ENCODE results near the gene NUCKS1. TPM values are rescaled to one million over a fixed set of nuclear protein-coding genes. Genes with fewer than 3 reads are reported as not detected.

NUCKS1 gene
- total and polyA plus RNA-seq, 2 of the 13 experiments (the other 11 are each of a cell fraction or from before 2014, with no cell fraction given): 35.5 to 117 TPM

DNA sequence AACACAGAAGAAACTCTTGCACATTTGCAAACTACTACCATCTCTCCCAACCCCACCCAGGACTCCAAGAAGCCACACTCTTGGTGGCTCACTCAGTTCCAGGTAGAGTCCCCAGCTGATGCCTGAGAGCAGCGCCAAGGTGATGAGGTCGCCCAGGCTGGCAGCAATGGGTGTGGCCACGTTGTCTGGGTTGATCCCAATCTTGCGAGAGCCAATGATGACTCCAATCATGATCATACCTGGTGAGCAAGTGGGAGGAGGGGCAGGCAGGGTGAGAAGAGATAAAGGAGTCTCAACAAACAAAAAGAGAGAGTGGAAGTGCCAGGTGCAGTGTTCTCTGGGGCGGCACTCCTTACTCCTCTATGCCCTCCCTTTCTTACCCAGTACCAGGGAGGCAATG lies 48.6 kb upstream of the NUCKS1 start:
- POLR2A ChIA-PET: no interaction called here
- intact Hi-C loops (cut with micrococcal nuclease; ENCODE audit: unreplicated experiment) (no loop called here), in situ Hi-C loops (cut with HindIII; ENCODE audit: extremely low pct_ligation_motif_present, low pct_unique_long_range_greater_than_20kb) (loop anchor here (10.0 kb wide), 1 partner anchor 306 kb away; no protein-coding TSS in a partner anchor)
- FAIRE-seq (no peak), ATAC-seq (no peak), DNase-seq (ENCODE audit: low spot score) (no peak)
- BruUV-seq (replicated peaks): no TSS peak
- H3K27ac ChIP-seq (ENCODE audit: extremely low read length, insufficient read depth, low read length): no peak overlapping the region
- WGBS (ENCODE audit: low lambda C conversion rate): 75% methylated on average over 5 of the region's 5 CpGs
- CTCF ChIA-PET (ENCODE audit: low intra/inter-chr PET ratio, low total read pairs): no interaction called here
- H3K27me3 ChIP-seq (ENCODE audit: control insufficient read depth in 1 of 2, insufficient read depth in 2 of 2, low read length in 2 of 2): no peaks in the 10 kb centered on the region
- H3K36me3 ChIP-seq (replicated peaks in 1 of 2; ENCODE audit: control insufficient read depth in 1 of 2, insufficient read depth in 2 of 2, low read length in 2 of 2): no peaks in the 10 kb centered on the region
- H3K4me2 ChIP-seq (ENCODE audit: low read depth, low read length): no peak overlapping the region
- TF ChIP-seq GATAD2A (CRISPR knock-in tag; IDR thresholded peaks at IDR 0.05): no peak
- no peak for TF ChIP-seq ZFP1 (CRISPR knock-in tag; IDR thresholded peaks at IDR 0.05)
- TF ChIP-seq, protein P1, sequence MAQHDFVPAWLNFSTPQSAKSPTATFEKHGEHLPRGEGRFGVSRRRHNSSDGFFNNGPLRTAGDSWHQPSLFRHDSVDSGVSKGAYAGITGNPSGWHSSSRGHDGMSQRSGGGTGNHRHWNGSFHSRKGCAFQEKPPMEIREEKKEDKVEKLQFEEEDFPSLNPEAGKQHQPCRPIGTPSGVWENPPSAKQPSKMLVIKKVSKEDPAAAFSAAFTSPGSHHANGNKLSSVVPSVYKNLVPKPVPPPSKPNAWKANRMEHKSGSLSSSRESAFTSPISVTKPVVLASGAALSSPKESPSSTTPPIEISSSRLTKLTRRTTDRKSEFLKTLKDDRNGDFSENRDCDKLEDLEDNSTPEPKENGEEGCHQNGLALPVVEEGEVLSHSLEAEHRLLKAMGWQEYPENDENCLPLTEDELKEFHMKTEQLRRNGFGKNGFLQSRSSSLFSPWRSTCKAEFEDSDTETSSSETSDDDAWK (CRISPR knock-in tag; IDR thresholded peaks at IDR 0.05): no peak
- no peak for TF ChIP-seq KDM6A (CRISPR knock-in tag; IDR thresholded peaks at IDR 0.05; ENCODE audit: low read depth)
- no peak for TF ChIP-seq ZNF292 (CRISPR knock-in tag; IDR thresholded peaks at IDR 0.05; ENCODE audit: borderline replicate concordance, low read depth)
- TF ChIP-seq ZNF605 (CRISPR knock-in tag; IDR thresholded peaks at IDR 0.05): no peak
- no peak for TF ChIP-seq ZBTB1 (CRISPR knock-in tag; IDR thresholded peaks at IDR 0.05; ENCODE audit: borderline replicate concordance)
- no peak for TF ChIP-seq SMARCE1 (IDR thresholded peaks at IDR 0.05; ENCODE audit: borderline replicate concordance)
- TF ChIP-seq, protein P2, sequence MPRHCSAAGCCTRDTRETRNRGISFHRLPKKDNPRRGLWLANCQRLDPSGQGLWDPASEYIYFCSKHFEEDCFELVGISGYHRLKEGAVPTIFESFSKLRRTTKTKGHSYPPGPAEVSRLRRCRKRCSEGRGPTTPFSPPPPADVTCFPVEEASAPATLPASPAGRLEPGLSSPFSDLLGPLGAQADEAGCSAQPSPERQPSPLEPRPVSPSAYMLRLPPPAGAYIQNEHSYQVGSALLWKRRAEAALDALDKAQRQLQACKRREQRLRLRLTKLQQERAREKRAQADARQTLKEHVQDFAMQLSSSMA (CRISPR knock-in tag; IDR thresholded peaks at IDR 0.05): no peak
- no peaks in the 10 kb centered on the region for H3K4me1 ChIP-seq (ENCODE audit: insufficient read depth, low read length)
- H3K9me3 ChIP-seq (ENCODE audit: low read length): no peaks in the 10 kb centered on the region
- H3K79me2 ChIP-seq (ENCODE audit: insufficient read depth, low read length): no peaks in the 10 kb centered on the region
- no peaks in the 10 kb centered on the region for H4K20me1 ChIP-seq (ENCODE audit: insufficient read depth, low read length)
- H3K4me3 ChIP-seq (replicated peaks in 1 of 3; ENCODE audit: insufficient read depth in 1 of 3, low read depth in 2 of 3, low read length in 3 of 3): no peak overlapping the region
- H3K9ac ChIP-seq (ENCODE audit: insufficient read depth, low read depth, low read length): no peak overlapping the region
- no peak overlapping the region for H2AFZ ChIP-seq (ENCODE audit: low read length)

All from HepG2 (cell line).